GM12872 (cell line): ENCODE data around the gene TMEM198.

Experiments
- TF ChIP-seq, protein P1 (sequence below): IDR thresholded peaks from 3 replicates; pipeline ENCODE4 v1.5.1; 2011; ENCODE audit warnings: low read depth, mild to moderate bottlenecking, low read length, moderate library complexity; ENCODE audit not compliant: insufficient read depth

Gene TMEM198

DNA sequence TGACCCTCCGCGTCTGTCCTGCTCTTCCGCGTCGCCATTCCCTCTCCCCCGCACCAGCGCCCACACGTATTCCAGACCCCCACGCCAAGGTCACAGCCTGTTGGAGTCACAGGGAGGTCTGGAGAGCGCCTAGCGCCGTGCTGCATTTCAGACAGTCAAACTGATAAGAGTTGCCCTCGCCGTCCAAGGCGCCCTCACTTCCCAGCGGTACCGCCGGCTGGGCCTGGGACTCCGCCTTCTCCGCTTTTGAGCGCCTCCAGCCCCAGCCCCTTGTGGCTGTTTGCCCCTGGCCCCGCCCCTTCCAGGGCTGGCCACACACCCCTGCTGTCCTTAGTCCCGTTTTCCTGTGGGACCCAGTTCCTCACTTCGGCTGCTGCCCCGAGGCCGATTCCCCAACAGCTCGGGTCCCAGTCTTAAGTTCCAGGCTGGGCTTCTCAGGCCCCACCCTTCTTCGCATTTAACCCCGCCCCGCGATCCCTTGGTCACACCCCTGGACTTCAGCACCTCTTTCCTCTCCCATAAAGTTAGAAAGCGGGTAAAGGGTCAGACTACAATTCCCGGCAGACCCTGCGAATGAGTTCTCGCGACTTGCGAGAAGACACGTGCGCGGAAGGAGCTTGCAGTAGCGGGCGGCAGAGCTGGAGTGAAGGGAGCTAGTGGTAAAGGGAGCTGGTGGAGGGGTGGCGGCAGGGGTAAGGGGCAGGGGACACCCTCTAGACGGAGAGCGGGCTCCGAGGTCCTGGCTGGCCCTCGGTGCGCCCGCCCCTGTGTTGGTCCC is 45.4 kb upstream of the TMEM198 start, which contains the start of gene GMPPA:
TSS of gene GMPPA (plus strand) at position 612 of the 778 bp plus-strand sequence. CDS start 1,085 bp downstream, outside the sequence.
- TF ChIP-seq, protein P1, sequence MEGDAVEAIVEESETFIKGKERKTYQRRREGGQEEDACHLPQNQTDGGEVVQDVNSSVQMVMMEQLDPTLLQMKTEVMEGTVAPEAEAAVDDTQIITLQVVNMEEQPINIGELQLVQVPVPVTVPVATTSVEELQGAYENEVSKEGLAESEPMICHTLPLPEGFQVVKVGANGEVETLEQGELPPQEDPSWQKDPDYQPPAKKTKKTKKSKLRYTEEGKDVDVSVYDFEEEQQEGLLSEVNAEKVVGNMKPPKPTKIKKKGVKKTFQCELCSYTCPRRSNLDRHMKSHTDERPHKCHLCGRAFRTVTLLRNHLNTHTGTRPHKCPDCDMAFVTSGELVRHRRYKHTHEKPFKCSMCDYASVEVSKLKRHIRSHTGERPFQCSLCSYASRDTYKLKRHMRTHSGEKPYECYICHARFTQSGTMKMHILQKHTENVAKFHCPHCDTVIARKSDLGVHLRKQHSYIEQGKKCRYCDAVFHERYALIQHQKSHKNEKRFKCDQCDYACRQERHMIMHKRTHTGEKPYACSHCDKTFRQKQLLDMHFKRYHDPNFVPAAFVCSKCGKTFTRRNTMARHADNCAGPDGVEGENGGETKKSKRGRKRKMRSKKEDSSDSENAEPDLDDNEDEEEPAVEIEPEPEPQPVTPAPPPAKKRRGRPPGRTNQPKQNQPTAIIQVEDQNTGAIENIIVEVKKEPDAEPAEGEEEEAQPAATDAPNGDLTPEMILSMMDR = no peak

GRCh38 chr2:219499058-219499307 is 44.8 kb upstream of the TMEM198 start:
- TF ChIP-seq, protein P1 = no peak

DNA sequence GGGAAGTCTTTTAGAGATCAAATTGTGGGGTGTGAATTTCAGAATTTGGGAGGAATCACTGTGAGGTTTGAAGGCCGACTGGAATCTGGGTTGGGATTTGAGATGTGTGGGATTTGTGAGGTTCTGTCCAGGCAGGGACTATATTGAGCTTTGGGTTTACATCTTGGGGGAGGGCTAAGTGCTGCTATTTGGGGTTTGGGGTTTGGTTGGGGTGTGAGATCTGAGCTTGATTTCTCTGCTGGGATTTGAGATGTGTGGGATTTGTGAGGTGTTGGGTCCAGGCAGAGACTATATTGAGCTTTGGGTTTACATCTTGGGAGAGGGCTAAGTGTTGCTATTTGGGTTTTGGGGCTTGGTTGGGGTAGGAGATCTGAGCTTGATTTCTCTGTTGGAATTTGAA is 44.3 kb upstream of the TMEM198 start:
- TF ChIP-seq, protein P1 = no peak

DNA sequence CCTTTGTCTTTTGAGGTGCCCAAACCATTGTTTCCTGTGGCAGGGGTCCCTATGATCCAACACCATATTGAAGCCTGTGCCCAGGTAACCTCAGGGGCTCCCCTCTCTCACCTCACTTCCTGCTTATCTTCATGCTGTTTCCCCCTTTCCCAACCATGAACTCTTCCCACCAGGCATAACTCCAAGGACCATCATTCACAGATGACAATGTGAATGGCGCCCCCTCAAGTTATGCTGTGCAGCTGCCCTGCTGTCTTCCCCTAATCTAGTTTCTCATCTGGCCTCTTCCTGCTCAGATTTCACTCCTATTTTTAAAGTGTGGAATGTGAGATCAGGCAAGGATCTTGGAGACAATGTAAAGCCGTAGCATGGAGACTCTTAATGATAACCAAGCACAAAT is 43.7 kb upstream of the TMEM198 start:
- TF ChIP-seq, protein P1 = peak; percentile 36; the same call in 2 of the 3 replicates

DNA sequence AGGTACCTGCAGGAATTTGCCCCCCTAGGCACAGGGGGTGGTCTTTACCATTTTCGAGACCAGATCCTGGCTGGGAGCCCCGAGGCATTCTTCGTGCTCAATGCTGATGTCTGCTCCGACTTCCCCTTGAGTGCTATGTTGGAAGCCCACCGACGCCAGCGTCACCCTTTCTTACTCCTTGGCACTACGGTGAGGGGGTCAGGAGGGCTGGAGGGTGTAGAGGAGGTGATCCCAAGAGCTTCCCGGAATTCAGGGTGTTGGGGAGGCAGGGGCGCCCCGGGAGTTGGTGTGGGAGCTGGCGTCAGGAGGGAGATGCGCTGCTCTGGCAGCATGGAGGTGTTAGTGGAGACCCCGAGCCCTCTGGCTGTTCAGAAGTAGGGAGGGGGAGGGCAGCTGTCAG is 42.0 kb upstream of the TMEM198 start:
- TF ChIP-seq, protein P1 = no peak

DNA sequence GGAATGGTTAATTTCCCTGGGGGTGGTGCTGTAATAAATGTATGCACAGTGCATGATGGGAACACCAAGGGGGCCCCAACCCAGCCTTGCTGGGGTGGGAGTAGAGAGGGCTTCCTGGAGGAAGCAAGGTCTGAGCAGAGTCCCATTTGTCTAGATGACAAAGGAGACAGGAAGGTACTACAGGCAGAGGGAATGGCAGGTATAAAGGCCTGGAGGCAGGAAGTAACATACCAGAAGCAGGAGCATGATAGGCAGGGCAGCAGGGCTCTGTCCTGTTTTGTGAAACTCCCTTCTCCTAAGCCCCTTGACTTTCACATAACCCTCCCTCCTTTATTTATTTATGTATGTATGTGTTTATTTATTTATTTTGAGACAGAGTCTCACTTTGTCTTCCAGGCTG is 41.2 kb upstream of the TMEM198 start:
- TF ChIP-seq, protein P1 = no peak

DNA sequence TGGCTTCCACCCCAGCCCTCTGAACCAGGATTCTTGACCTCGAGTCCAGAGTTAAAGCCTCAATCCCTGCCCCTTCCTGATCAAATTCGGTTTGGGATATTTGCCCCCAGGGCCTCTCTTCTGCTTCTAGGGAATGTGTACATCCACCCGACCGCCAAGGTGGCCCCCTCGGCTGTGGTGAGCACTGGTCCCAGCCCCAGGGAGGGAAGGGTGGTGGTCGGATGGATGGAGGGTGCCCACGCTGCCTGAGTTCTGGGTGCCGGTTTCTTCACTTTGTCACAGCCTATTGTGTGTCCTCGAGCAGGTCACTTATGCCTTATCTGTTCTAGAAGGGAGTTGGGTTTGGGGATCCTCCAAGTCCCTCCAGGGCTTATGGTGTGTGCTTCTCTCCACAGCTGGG is 38.2 kb upstream of the TMEM198 start:
- TF ChIP-seq, protein P1 = no peak
